Neural progenitor cell (in vitro differentiated cells): Measurements from ENCODE around the gene ATXN1. TPM values are rescaled to one million over a fixed set of nuclear protein-coding genes. Genes with fewer than 3 reads are reported as not detected.

Experiments
- DNase-seq: peaks from one replicate; pipeline ENCODE4 v3.0.0-alpha.2; 2016; ENCODE audit warnings: low spot score
- H2AFZ ChIP-seq: fragments of 200-600 bp; sonication (generic); replicated peaks from 2 replicates; pipeline ENCODE4 v1.6.1; 2016; ENCODE audit warnings: antibody characterized with exemption
- H3F3A ChIP-seq: fragments of 200-600 bp; sonication (generic); 2 replicates; pipeline ENCODE4 v1.6.1; 2016; ENCODE audit warnings: antibody characterized with exemption, low read depth
- H3K27ac ChIP-seq: fragments of 200-600 bp; sonication (generic); 2 replicates; pipeline ENCODE4 v1.5.1; 2016; ENCODE audit warnings: mild to moderate bottlenecking
- H3K27me3 ChIP-seq: fragments of 200-600 bp; sonication (generic); 2 replicates; pipeline ENCODE4 v1.6.1; 2016; ENCODE audit warnings: mild to moderate bottlenecking, moderate library complexity
- H3K36me3 ChIP-seq: fragments of 200-600 bp; sonication (generic); 2 replicates; pipeline ENCODE4 v1.5.1; 2016
- H3K4me1 ChIP-seq: fragments of 200-600 bp; sonication (generic); 2 replicates; pipeline ENCODE4 v1.6.1; 2016; ENCODE audit warnings: mixed run types
- H3K4me2 ChIP-seq: fragments of 200-600 bp; sonication (generic); 2 replicates; pipeline ENCODE4 v1.6.1; 2016
- H3K4me3 ChIP-seq: fragments of 200-600 bp; sonication (generic); 2 replicates; pipeline ENCODE4 v1.5.1; 2016
- H3K79me2 ChIP-seq: fragments of 200-600 bp; sonication (generic); 2 replicates; pipeline ENCODE4 v1.6.1; 2016; ENCODE audit warnings: low read depth
- H3K9ac ChIP-seq: fragments of 200-600 bp; sonication (generic); 2 replicates; pipeline ENCODE4 v1.6.1; 2016
- H3K9me3 ChIP-seq: fragments of 200-600 bp; sonication (generic); 2 replicates; pipeline ENCODE4 v1.5.1; 2016; ENCODE audit warnings: low read depth
- H4K20me1 ChIP-seq: fragments of 200-600 bp; sonication (generic); 2 replicates; pipeline ENCODE4 v1.6.1; 2016; ENCODE audit warnings: low read depth
- H3K27ac Mint-ChIP-seq: 3 replicates; pipeline ENCODE4 v1.8.0; 2021; ENCODE audit warnings: mixed read lengths
- H3K27me3 Mint-ChIP-seq: 2 replicates; pipeline ENCODE4 v1.8.0; 2022; ENCODE audit warnings: low read depth, mild to moderate bottlenecking, inconsistent platforms, moderate library complexity, mixed read lengths; ENCODE audit not compliant: insufficient read depth
- H3K36me3 Mint-ChIP-seq: 3 replicates; pipeline ENCODE4 v1.8.0; 2021; ENCODE audit warnings: mixed read lengths
- H3K4me1 Mint-ChIP-seq: 3 replicates; pipeline ENCODE4 v1.8.0; 2021; ENCODE audit warnings: mixed read lengths
- H3K4me3 Mint-ChIP-seq: 3 replicates; pipeline ENCODE4 v1.8.0; 2021; ENCODE audit warnings: mild to moderate bottlenecking, moderate library complexity, mixed read lengths
- H3K9me3 Mint-ChIP-seq: 3 replicates; pipeline ENCODE4 v1.8.0; 2020; ENCODE audit warnings: mixed read lengths
- EZH2 ChIP-seq: fragments of 200-600 bp; sonication (generic); IDR thresholded peaks from 2 replicates; pipeline ENCODE4 v1.6.1; 2017; ENCODE audit warnings: antibody characterized with exemption, mild to moderate bottlenecking, moderate library complexity
- EZH2phosphoT487 ChIP-seq: fragments of 200-600 bp; sonication (generic); IDR thresholded peaks from 2 replicates; pipeline ENCODE4 v1.6.1; 2017; ENCODE audit warnings: antibody characterized with exemption
- total RNA-seq: library from RNA; depleted of rRNA; stranded (reverse); fragments of >200 nt; gene quantifications from 2 replicates; pipeline ENCODE4 v1.2.3, GENCODE V29; 2015; ENCODE audit warnings: low replicate concordance
- TF ChIP-seq, protein P1 (sequence below): fragments of 200-600 bp; sonication (generic); IDR thresholded peaks from 2 replicates; pipeline ENCODE4 v1.5.1; 2017; ENCODE audit warnings: antibody characterized with exemption, mild to moderate bottlenecking

Gene ATXN1
- total RNA-seq, 1 donor from 2014 or later: 3.6 TPM

GRCh38 chr6:16404456-16404855 lies 356.8 kb downstream of the ATXN1 start:
- DNase-seq: no peak
- no peaks in the 10 kb centered on the region for H4K20me1 ChIP-seq
- peaks cover 5% of the 10 kb centered on the region for H3K27me3 Mint-ChIP-seq
- H3K9me3 Mint-ChIP-seq: peaks cover 5% of the 10 kb centered on the region
- peak overlapping the region; percentile 27 for H2AFZ ChIP-seq
- H3K27ac ChIP-seq: no peak overlapping the region
- H3K4me2 ChIP-seq: no peak overlapping the region
- no peaks in the 10 kb centered on the region for H3K27me3 ChIP-seq
- TF ChIP-seq EZH2 (no peak), EZH2phosphoT487 (no peak)
- TF ChIP-seq, protein P1, sequence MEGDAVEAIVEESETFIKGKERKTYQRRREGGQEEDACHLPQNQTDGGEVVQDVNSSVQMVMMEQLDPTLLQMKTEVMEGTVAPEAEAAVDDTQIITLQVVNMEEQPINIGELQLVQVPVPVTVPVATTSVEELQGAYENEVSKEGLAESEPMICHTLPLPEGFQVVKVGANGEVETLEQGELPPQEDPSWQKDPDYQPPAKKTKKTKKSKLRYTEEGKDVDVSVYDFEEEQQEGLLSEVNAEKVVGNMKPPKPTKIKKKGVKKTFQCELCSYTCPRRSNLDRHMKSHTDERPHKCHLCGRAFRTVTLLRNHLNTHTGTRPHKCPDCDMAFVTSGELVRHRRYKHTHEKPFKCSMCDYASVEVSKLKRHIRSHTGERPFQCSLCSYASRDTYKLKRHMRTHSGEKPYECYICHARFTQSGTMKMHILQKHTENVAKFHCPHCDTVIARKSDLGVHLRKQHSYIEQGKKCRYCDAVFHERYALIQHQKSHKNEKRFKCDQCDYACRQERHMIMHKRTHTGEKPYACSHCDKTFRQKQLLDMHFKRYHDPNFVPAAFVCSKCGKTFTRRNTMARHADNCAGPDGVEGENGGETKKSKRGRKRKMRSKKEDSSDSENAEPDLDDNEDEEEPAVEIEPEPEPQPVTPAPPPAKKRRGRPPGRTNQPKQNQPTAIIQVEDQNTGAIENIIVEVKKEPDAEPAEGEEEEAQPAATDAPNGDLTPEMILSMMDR: no peak
- no peak overlapping the region for H3K27ac Mint-ChIP-seq
- no peaks in the 10 kb centered on the region for H3K9me3 ChIP-seq
- H3K4me1 ChIP-seq: no peaks in the 10 kb centered on the region
- peaks cover 3% of the 10 kb centered on the region for H3K36me3 Mint-ChIP-seq
- no peak overlapping the region for H3K4me3 Mint-ChIP-seq
- no peaks in the 10 kb centered on the region for H3F3A ChIP-seq
- no peak overlapping the region for H3K4me3 ChIP-seq
- peaks cover 25% of the 10 kb centered on the region for H3K4me1 Mint-ChIP-seq
- no peaks in the 10 kb centered on the region for H3K79me2 ChIP-seq
- no peak overlapping the region for H3K9ac ChIP-seq
- H3K36me3 ChIP-seq: no peaks in the 10 kb centered on the region

DNA sequence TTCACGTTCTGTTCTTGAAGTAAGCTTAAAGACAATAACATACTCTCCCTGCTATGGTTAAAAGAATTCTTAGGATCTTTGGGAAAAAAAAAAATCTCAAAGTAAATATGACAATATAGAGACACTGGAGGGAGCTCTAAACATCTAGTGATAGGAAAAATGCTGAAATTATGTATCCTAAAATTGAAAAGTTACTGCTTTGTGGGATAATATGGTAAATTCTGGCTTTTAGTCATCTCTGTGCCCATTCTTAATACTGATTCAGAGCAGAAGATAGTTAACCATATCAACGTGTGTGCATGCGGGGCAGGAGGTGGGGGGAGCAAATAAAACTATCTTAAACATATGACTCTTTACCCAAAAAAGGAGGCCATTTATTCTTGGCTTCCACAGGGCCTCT lies 357.4 kb downstream of the ATXN1 start:
- Mint-ChIP-seq H3K4me1 (peaks cover 25% of the 10 kb centered on the region), H3K4me3 (no peak overlapping the region), H3K27me3 (peaks cover 5% of the 10 kb centered on the region), H3K9me3 (peaks cover 5% of the 10 kb centered on the region), H3K36me3 (peaks cover 3% of the 10 kb centered on the region), H3K27ac (no peak overlapping the region)
- Histone ChIP-seq H3K9ac (no peak overlapping the region), H3K36me3 (no peaks in the 10 kb centered on the region), H3K79me2 (no peaks in the 10 kb centered on the region), H4K20me1 (no peaks in the 10 kb centered on the region), H3F3A (no peaks in the 10 kb centered on the region), H3K27ac (no peak overlapping the region), H2AFZ (peak overlapping the region; percentile 27), H3K9me3 (no peaks in the 10 kb centered on the region), H3K27me3 (no peaks in the 10 kb centered on the region), H3K4me2 (no peak overlapping the region), H3K4me1 (no peaks in the 10 kb centered on the region), H3K4me3 (no peak overlapping the region)
- DNase-seq: no peak
- TF ChIP-seq, protein P1: no peak
- TF ChIP-seq EZH2 (no peak), EZH2phosphoT487 (no peak)

GRCh38 chr6:16402581-16402900 lies 358.7 kb downstream of the ATXN1 start:
- H3K27me3 Mint-ChIP-seq: peaks cover under 1% of the 10 kb centered on the region
- no peak overlapping the region for H2AFZ ChIP-seq
- no peak overlapping the region for H3K4me3 ChIP-seq
- DNase-seq: no peak
- H3K9me3 Mint-ChIP-seq: peaks cover 5% of the 10 kb centered on the region
- no peaks in the 10 kb centered on the region for H3K27me3 ChIP-seq
- H3K27ac ChIP-seq: no peak overlapping the region
- H3K4me1 Mint-ChIP-seq: peaks cover 25% of the 10 kb centered on the region
- no peaks in the 10 kb centered on the region for H3F3A ChIP-seq
- no peaks in the 10 kb centered on the region for H3K79me2 ChIP-seq
- no peak overlapping the region for H3K27ac Mint-ChIP-seq
- H3K4me2 ChIP-seq: no peak overlapping the region
- peaks cover 3% of the 10 kb centered on the region for H3K36me3 Mint-ChIP-seq
- H4K20me1 ChIP-seq: no peaks in the 10 kb centered on the region
- no peaks in the 10 kb centered on the region for H3K36me3 ChIP-seq
- no peaks in the 10 kb centered on the region for H3K4me1 ChIP-seq
- no peak overlapping the region for H3K4me3 Mint-ChIP-seq
- no peak for TF ChIP-seq EZH2phosphoT487
- TF ChIP-seq, protein P1: no peak
- TF ChIP-seq EZH2: no peak
- H3K9me3 ChIP-seq: no peaks in the 10 kb centered on the region
- H3K9ac ChIP-seq: no peak overlapping the region
